Small intestine (tissue), 7 donors: ENCODE results near the gene SLC66A3. TPM values are rescaled to one million over a fixed set of nuclear protein-coding genes. Genes with fewer than 3 reads are reported as not detected.

Experiments used
- DNase-seq, 2 donors: peaks; one replicate each; pipeline versions ENCODE4 v3.0.0 to v3.0.0-alpha.2; 2013
- FAIRE-seq: peaks from 2 replicates; lab custom pipeline; 2012; peaks lifted over from hg19 to GRCh38; lab: Jason Lieb, UNC
- H3K27ac ChIP-seq, 3 donors: one replicate each; pipeline ENCODE4 v1.5.1; 2013; ENCODE audit warnings: low read length in 2 of 3, mild to moderate bottlenecking in 2 of 3, control low read depth in 1 of 3, inconsistent platforms in 1 of 3, low read depth in 1 of 3, moderate library complexity in 1 of 3
- H3K27me3 ChIP-seq, 3 donors: one replicate each; pipeline ENCODE4 v1.6.1; 2013; ENCODE audit warnings: low read length in 3 of 3, inconsistent platforms in 1 of 3; ENCODE audit not compliant: control insufficient read depth in 3 of 3, insufficient read depth in 3 of 3
- H3K36me3 ChIP-seq, 3 donors: one replicate each; pipeline ENCODE4 v1.6.1; 2013; ENCODE audit warnings: low read length in 3 of 3, inconsistent platforms in 1 of 3, low read depth in 1 of 3, mild to moderate bottlenecking in 1 of 3, moderate library complexity in 1 of 3; ENCODE audit not compliant: control insufficient read depth in 3 of 3, insufficient read depth in 2 of 3
- H3K4me1 ChIP-seq, 3 donors: one replicate each; pipeline ENCODE4 v1.6.1; 2013; ENCODE audit warnings: low read length in 2 of 3, inconsistent platforms in 1 of 3, low read depth in 1 of 3, mild to moderate bottlenecking in 1 of 3, moderate library complexity in 1 of 3; ENCODE audit not compliant: control insufficient read depth in 3 of 3, insufficient read depth in 2 of 3
- H3K4me3 ChIP-seq, 3 donors: one replicate each; pipeline ENCODE4 v1.5.1; 2013; ENCODE audit warnings: low read length in 3 of 3, control low read depth in 1 of 3, inconsistent platforms in 1 of 3, low read depth in 1 of 3, mild to moderate bottlenecking in 1 of 3, moderate library complexity in 1 of 3
- H3K9me3 ChIP-seq, 2 donors: one replicate each; pipeline ENCODE4 v1.6.1; 2013; ENCODE audit warnings: low read depth in 1 of 2, low read length in 1 of 2; ENCODE audit not compliant: control insufficient read depth in 2 of 2, insufficient read depth in 1 of 2
- WGBS, 3 donors: extraction: QIAGEN DNeasy Blood & Tissue Kit; methylation state at CpG; one replicate each; pipeline ENCODE4 v1.1.7; 2013; 5-methylcytosine and 5-hydroxymethylcytosine counted together
- polyA plus RNA-seq, 4 donors: library from polyadenylated mRNA; stranded (reverse) in 3 of 4; unstranded in 1 of 4; fragments of 200-250 nt in 3 of 4; fragments of 120-200 nt in 1 of 4; gene quantifications; one replicate each; pipeline versions ENCODE4 v1.2.1 to v1.2.3, GENCODE V29; 2013
- donor health status: healthy with polysubstance abuse.
- donor health status: control.
- donor health status: control.
- donor health status: Bipolar disorder and iron deficiency.
- donor health status: healthy.

Gene SLC66A3
- polyA plus RNA-seq, 4 donors: 2.5 to 14.9 (median 13.5) TPM

DNA sequence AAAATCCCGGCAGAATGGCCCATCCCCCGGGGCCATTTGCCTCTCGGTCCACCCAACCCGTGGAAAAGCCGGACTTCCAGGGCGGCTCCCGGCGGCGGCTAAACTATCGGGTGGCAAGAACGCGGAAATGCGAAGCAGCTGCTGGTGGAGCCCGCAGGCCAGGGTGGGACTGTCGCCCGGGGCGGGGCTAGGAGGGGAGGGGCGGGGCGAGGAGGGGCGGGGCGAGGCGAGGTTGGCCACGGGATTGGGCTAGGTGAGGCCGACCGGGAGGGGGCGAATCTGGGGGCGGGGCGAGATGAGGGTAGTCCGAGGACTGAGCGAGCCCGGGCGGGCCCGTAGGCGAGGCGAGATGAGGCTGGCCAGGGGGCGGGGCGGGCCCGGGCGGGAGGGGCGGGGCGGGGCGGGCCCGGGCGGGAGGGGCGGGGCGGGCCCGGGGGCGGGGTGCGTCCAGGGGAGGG, 315 bp upstream of the SLC66A3 start:
- no peak for FAIRE-seq
- H3K4me3 ChIP-seq: peak overlapping the region in 2 of 3 donors; percentile 66 to 67
- 1% methylated on average over 17 to 48 of the region's 49 CpGs for WGBS, 3 donors
- H3K27ac ChIP-seq: peak overlapping the region; percentile 79 to 98 (median 96)
- peaks cover 0 to 11% (median 5%) of the 10 kb centered on the region in 3 donors for H3K4me1 ChIP-seq
- H3K27me3 ChIP-seq: peaks cover 0 to 11% (median 0%) of the 10 kb centered on the region in 3 donors
- no peaks in the 10 kb centered on the region for H3K9me3 ChIP-seq
- DNase-seq: peak; percentile 94 to 96
- H3K36me3 ChIP-seq: no peaks in the 10 kb centered on the region

DNA sequence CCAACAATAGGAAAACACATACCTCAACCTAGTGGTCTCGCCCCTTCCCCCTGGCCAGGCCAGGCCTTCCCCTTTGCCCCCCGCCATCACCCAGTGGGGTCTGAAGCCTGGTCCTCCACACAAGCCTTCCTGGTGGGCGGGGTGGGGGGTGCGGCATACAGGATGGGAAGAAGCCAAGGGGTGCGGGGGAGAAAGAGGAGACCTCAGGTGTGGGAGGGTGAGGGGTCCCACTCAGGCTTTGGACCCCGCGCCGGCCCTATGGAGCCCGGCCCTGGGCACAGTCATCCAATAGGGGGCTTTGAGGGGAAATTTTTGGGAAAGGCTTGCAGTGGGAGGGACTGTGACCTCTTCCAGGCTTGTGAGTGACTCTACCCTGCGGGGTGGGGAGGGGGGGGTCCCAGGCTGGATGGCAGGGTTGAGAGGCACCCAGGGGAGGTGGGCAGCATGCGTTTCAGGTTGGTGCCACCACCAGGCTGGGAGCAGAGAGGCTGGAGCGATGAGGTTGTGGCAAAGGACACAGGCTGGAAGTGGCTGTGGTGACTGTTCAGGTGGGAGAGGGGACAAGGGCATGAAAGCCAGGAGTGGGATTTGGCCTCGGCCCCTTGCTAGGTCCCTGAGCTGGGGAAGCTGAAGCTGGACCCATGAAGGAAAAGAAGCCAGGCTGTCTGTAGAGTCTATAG, 1.3 kb downstream of the SLC66A3 start:
- WGBS, 3 donors: 93 to 96% (median 94%) methylated on average over 13 of the region's 13 CpGs
- H3K4me3 ChIP-seq: no peak overlapping the region
- H3K27me3 ChIP-seq: peaks cover 0 to 11% (median 0%) of the 10 kb centered on the region in 3 donors
- peaks cover 0 to 2% (median 0%) of the 10 kb centered on the region in 3 donors for H3K36me3 ChIP-seq
- no peaks in the 10 kb centered on the region for H3K9me3 ChIP-seq
- H3K27ac ChIP-seq: no peak overlapping the region
- DNase-seq: no peak
- no peak for FAIRE-seq
- H3K4me1 ChIP-seq: peaks cover 0 to 11% (median 5%) of the 10 kb centered on the region in 3 donors

DNA sequence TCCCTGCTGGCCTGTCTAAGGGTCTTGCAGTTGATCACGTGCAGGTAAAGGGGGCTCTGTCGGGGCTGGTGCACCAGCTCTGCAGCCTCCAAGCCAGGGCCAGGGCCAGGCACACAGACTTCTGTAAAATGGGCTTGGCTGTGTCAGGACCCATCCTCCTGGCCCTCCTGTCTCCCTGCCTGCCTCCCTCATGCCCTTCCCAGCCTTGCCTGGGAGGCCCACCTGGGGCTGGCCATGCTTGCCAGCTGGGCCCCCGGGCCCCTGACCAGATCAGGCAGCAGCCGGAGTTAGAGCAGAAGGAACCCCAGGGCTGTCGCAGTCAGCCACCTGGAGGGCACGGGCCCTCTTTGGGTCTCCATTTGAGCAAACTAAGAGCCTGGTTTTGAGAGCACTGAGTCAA, 2.0 kb downstream of the SLC66A3 start:
- DNase-seq: no peak
- Histone ChIP-seq H3K4me1 (peaks cover 0 to 11% (median 5%) of the 10 kb centered on the region in 3 donors), H3K27me3 (peaks cover 0 to 11% (median 0%) of the 10 kb centered on the region in 3 donors), H3K9me3 (no peaks in the 10 kb centered on the region), H3K4me3 (no peak overlapping the region), H3K36me3 (peaks cover 0 to 7% (median 0%) of the 10 kb centered on the region in 3 donors), H3K27ac (no peak overlapping the region)
- WGBS, 3 donors: 84 to 94% (median 91%) methylated on average over 6 of the region's 6 CpGs
- no peak for FAIRE-seq

DNA sequence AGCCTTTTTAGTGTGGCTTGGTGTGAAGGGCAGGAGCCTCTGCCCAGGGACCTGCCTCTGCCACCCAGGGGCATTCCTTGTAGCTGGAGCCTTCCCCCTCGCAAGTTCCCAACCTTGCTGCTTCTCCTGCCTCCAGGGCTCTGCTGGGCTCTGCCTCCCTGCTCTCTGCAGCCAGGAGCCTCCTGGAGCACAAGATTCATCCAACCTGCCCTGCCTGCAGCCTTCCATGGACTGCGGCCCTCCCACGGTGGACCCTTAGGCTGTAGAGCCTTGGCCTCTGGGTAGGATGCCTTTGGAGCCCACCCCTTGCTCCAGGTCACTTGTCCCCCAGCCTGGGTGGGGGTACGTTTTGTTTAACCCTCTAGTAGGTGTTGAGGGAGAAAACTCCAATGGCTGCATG, 2.5 kb downstream of the SLC66A3 start:
- no peak for FAIRE-seq
- Histone ChIP-seq H3K36me3 (peaks cover 0 to 7% (median 0%) of the 10 kb centered on the region in 3 donors), H3K4me3 (no peak overlapping the region), H3K4me1 (peaks cover 0 to 11% (median 5%) of the 10 kb centered on the region in 3 donors), H3K27me3 (peaks cover 0 to 8% (median 0%) of the 10 kb centered on the region in 3 donors), H3K9me3 (no peaks in the 10 kb centered on the region), H3K27ac (no peak overlapping the region)
- 78 to 87% (median 81%) methylated on average over 4 of the region's 4 CpGs for WGBS, 3 donors
- no peak for DNase-seq

DNA sequence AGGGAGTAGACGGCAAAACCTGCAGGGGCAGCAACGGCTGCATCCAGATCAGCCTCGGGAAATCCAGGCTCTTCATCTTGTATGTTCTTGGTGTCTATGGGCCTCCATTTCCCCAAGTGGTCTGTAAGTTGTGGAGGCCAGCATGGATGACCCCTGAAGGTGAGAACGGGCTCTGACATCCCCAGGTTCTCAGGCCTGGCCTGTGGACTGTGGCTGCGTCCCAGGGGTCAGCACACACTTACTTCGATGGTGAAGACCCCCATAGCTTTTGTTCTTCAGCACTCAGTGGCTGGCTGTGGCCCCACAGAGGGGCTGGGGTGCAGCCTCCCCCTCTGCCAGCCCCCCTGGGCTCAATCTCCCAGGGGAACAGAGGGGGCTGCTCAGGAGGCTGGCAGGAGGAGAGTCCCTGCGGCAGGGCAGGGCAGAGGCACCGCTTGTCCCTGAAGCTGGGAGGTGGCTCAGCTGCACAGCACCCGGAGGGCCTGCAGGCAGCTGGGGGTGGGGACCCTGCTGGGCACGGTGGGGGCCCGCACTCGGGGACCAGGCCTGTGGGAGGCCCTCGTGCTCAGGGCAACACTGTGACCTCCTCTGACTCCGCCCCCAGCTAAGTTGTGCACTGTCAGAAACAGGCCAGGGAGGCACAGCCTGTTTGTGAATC, 3.8 kb downstream of the SLC66A3 start:
- Histone ChIP-seq H3K36me3 (peaks cover 0 to 7% (median 0%) of the 10 kb centered on the region in 3 donors), H3K4me3 (no peak overlapping the region), H3K27me3 (peaks cover 0 to 5% (median 0%) of the 10 kb centered on the region in 3 donors), H3K4me1 (peaks cover 0 to 10% (median 5%) of the 10 kb centered on the region in 3 donors), H3K9me3 (no peaks in the 10 kb centered on the region), H3K27ac (no peak overlapping the region)
- FAIRE-seq (no peak), DNase-seq (no peak)
- WGBS, 3 donors: 72 to 83% (median 74%) methylated on average over 14 of the region's 14 CpGs

DNA sequence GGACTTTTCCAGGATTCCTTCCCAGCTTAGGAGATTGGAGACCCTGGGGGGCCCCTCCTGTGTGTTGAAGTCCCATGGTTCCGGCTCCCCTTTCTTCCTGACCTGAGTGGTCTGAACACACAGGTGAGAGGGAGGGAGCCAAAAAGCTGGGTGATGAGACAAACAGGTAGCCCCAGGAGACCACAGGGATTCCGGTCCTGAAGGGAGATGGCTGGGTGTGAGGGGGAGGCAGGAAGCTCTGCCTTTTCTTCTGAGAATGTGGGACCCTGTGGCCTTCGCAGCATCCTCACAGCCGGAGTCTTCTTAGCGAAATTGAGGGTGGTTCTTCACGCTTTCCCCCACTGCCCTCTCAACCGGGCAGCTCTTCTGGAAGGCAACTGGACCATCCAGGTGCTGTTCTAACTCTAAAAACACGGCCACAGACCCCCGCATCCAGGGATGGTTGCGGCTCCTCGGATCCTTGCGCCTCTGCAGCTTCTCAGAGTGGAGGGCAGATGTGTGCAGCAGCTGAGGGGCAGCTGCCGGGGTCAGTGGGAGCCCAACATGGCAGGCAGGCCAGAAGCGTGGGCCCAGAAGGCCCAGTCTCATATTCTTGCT, 4.4 kb downstream of the SLC66A3 start:
- peaks cover 0 to 5% (median 4%) of the 10 kb centered on the region in 3 donors for H3K4me1 ChIP-seq
- no peak for FAIRE-seq
- no peaks in the 10 kb centered on the region for H3K9me3 ChIP-seq
- H3K4me3 ChIP-seq: no peak overlapping the region
- H3K36me3 ChIP-seq: peaks cover 0 to 7% (median 0%) of the 10 kb centered on the region in 3 donors
- peaks cover 0 to 5% (median 0%) of the 10 kb centered on the region in 3 donors for H3K27me3 ChIP-seq
- WGBS, 3 donors: 94 to 97% (median 95%) methylated on average over 14 of the region's 14 CpGs
- H3K27ac ChIP-seq: no peak overlapping the region
- DNase-seq: no peak

DNA sequence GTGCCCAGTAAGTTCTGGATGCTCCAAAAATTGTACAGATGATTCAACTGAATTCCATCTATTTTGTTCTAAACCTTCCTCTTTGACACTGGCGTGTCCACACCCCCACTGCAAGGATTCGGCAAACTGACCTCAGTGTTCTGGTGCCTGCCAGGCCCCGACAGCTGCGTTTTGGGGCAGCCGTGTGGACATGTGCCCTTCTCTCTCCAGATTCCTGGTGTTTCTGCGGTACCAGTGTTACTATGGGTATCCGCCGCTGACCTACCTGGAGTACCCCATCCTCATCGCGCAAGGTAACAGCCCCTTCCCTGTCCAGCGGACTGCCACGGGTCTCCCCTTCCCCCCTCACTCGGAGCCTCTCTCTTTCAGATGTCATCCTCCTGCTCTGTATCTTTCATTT, 5.0 kb downstream of the SLC66A3 start:
- peaks cover 0 to 5% (median 0%) of the 10 kb centered on the region in 3 donors for H3K27me3 ChIP-seq
- no peak overlapping the region for H3K27ac ChIP-seq
- no peak for FAIRE-seq
- 89 to 93% (median 92%) methylated on average over 13 of the region's 13 CpGs for WGBS, 3 donors
- H3K4me1 ChIP-seq: peaks cover 0 to 5% (median 3%) of the 10 kb centered on the region in 3 donors
- DNase-seq: no peak
- H3K9me3 ChIP-seq: no peaks in the 10 kb centered on the region
- no peak overlapping the region for H3K4me3 ChIP-seq
- peaks cover 0 to 7% (median 0%) of the 10 kb centered on the region in 3 donors for H3K36me3 ChIP-seq
